ENCODE measurements around the gene LRRC4B. TPM values are rescaled to one million over a fixed set of nuclear protein-coding genes. Genes with fewer than 3 reads are reported as not detected.

The LRRC4B gene
- polyA plus RNA-seq, 1 of the 3 experiments (the other 2 are of a cell fraction) = 6.9 TPM

- DNase-seq = no peak
- Histone ChIP-seq H2AFZ (ENCODE audit: low read depth) (no peak overlapping the region), H3K4me1 (ENCODE audit: control insufficient read depth in 1 of 2, insufficient read depth in 2 of 2, low read depth in 1 of 2, low read length in 1 of 2) (peaks cover 0 to 12% of the 10 kb centered on the region in 2 experiments; a peak in 1 of 4 replicates), H3K79me2 (ENCODE audit: insufficient read depth) (no peaks in the 10 kb centered on the region), H3K36me3 (replicated peaks in 1 of 2; ENCODE audit: control insufficient read depth in 1 of 2, insufficient read depth in 2 of 2, low read length in 1 of 2) (no peaks in the 10 kb centered on the region), H3K9me2 (no peaks in the 10 kb centered on the region), H3K4me3 (ENCODE audit: low read depth in 2 of 2, low read length in 1 of 2) (no peak overlapping the region), H3K27ac (ENCODE audit: low read depth in 2 of 2, low read length in 1 of 2) (no peak overlapping the region), H3K27me3 (ENCODE audit: insufficient read depth) (no peaks in the 10 kb centered on the region), H3K9me3 (no peaks in the 10 kb centered on the region), H3F3A (replicated peaks; ENCODE audit: insufficient read depth) (no peaks in the 10 kb centered on the region), H4K20me1 (ENCODE audit: insufficient read depth) (no peaks in the 10 kb centered on the region), H3K4me2 (no peak overlapping the region), H3K9ac (no peak overlapping the region)
- POLR2A ChIA-PET = no interaction called here
- 67% methylated on average over 3 of the region's 21 CpGs for WGBS (ENCODE audit: low lambda C conversion rate)
- no peak for TF ChIP-seq YY1 (IDR thresholded peaks at IDR 0.05; ENCODE audit: low read depth)
- TF ChIP-seq FOXM1 (IDR thresholded peaks at IDR 0.05; ENCODE audit: low read depth) = no peak
- no peak for TF ChIP-seq GABPA (IDR thresholded peaks at IDR 0.05; ENCODE audit: low read depth)
- TF ChIP-seq, protein P1, sequence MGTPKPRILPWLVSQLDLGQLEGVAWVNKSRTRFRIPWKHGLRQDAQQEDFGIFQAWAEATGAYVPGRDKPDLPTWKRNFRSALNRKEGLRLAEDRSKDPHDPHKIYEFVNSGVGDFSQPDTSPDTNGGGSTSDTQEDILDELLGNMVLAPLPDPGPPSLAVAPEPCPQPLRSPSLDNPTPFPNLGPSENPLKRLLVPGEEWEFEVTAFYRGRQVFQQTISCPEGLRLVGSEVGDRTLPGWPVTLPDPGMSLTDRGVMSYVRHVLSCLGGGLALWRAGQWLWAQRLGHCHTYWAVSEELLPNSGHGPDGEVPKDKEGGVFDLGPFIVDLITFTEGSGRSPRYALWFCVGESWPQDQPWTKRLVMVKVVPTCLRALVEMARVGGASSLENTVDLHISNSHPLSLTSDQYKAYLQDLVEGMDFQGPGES (IDR thresholded peaks at IDR 0.05; ENCODE audit: low read depth, low read length) = no peak
- TF ChIP-seq JUND (IDR thresholded peaks at IDR 0.05) = no peak
- TF ChIP-seq RFX5 (IDR thresholded peaks at IDR 0.05; ENCODE audit: low read length) = no peak
- TF ChIP-seq MXI1 (IDR thresholded peaks at IDR 0.05; ENCODE audit: low read depth, low read length) = no peak
- TF ChIP-seq ZBTB33 (IDR thresholded peaks at IDR 0.05; ENCODE audit: borderline replicate concordance, low read depth) = no peak
- TF ChIP-seq USF1 (IDR thresholded peaks at IDR 0.05; ENCODE audit: borderline replicate concordance, low read depth) = no peak
- no peak for TF ChIP-seq SMC3 (IDR thresholded peaks at IDR 0.05; ENCODE audit: low read depth, low read length)
- CTCF ChIA-PET = interaction anchor here (10.5 kb wide), 1 partner anchor 15 kb away, joined by 170 read pairs; no protein-coding TSS in a partner anchor
These were observed 25.3 kb downstream of the LRRC4B start for GRCh38 chr19:50542943-50543342.

DNA sequence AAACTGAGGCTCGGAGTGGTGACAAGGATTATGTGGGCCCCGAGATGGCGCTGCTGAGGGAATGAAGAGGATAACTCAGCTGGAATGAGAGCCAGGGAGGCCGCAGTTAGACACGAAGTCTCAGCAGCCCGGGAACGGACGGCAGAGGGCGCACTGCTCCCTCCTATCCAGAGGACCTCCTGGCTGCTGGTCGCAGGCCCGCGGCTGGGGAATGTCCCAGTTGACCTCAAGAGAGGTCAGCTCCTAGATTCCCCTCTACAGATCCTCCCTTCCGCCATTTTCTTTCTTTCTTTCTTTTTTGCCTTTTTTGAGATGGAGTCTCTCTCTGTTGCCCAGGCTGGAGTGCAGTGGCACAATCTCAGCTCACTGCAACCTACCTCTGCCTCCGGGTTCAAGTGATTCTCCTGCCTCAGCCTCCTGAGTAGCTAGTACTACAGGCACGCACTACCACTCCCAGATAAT, 30.4 kb downstream of the LRRC4B start:
- Histone ChIP-seq H3K4me2 (no peak overlapping the region), H2AFZ (ENCODE audit: low read depth) (no peak overlapping the region), H4K20me1 (ENCODE audit: insufficient read depth) (no peaks in the 10 kb centered on the region), H3K9me2 (no peaks in the 10 kb centered on the region), H3K9ac (no peak overlapping the region), H3K4me1 (ENCODE audit: control insufficient read depth in 1 of 2, insufficient read depth in 2 of 2, low read depth in 1 of 2, low read length in 1 of 2) (peaks cover 0 to 3% of the 10 kb centered on the region in 2 experiments; a peak in 1 of 4 replicates), H3K27ac (ENCODE audit: low read depth in 2 of 2, low read length in 1 of 2) (no peak overlapping the region), H3F3A (replicated peaks; ENCODE audit: insufficient read depth) (no peaks in the 10 kb centered on the region), H3K4me3 (ENCODE audit: low read depth in 2 of 2, low read length in 1 of 2) (peak overlapping the region in 1 of 2 experiments; percentile 22; a peak in 1 of 4 replicates), H3K27me3 (ENCODE audit: insufficient read depth) (no peaks in the 10 kb centered on the region), H3K9me3 (no peaks in the 10 kb centered on the region; the same call in 1 of the 2 replicates), H3K36me3 (replicated peaks in 1 of 2; ENCODE audit: control insufficient read depth in 1 of 2, insufficient read depth in 2 of 2, low read length in 1 of 2) (peaks cover 0 to 11% of the 10 kb centered on the region in 2 experiments), H3K79me2 (ENCODE audit: insufficient read depth) (no peaks in the 10 kb centered on the region)
- WGBS (ENCODE audit: low lambda C conversion rate) = 21% methylated on average over 15 of the region's 15 CpGs
- CTCF ChIA-PET = interaction anchor here (0.6 to 10.5 kb wide), 44 partner anchors 8 to 384 kb away, joined by 3 to 170 read pairs (median 5); partner anchors contain the start of genes ASPDH, JOSD2 and NR1H2
- POLR2A ChIA-PET = interaction anchor here (0.6 to 1.2 kb wide), 2 partner anchors 9 to 32 kb away, joined by 4 read pairs; no protein-coding TSS in a partner anchor
- peak; percentile 93 for DNase-seq
- TF ChIP-seq TEAD4 (IDR thresholded peaks at IDR 0.05; ENCODE audit: borderline replicate concordance, insufficient read depth) (no peak), RFX5 (IDR thresholded peaks at IDR 0.05; ENCODE audit: low read length) (peak; percentile 67; the same call in 1 of the 2 replicates), CTCF (IDR thresholded peaks at IDR 0.05) (peak; percentile 87), SMC3 (IDR thresholded peaks at IDR 0.05; ENCODE audit: low read depth, low read length) (peak; percentile 81), CHD2 (IDR thresholded peaks at IDR 0.05; ENCODE audit: low read length, partially characterized antibody) (no peak), EZH2phosphoT487 (IDR thresholded peaks at IDR 0.05; ENCODE audit: borderline replicate concordance, low read depth) (no peak), MEF2A (IDR thresholded peaks at IDR 0.05; ENCODE audit: borderline replicate concordance, low read depth) (no peak), USF2 (IDR thresholded peaks at IDR 0.05; ENCODE audit: borderline replicate concordance, low read depth, low read length) (no peak), MXI1 (IDR thresholded peaks at IDR 0.05; ENCODE audit: low read depth, low read length) (no peak), FOXM1 (IDR thresholded peaks at IDR 0.05; ENCODE audit: low read depth) (no peak), NRF1 (IDR thresholded peaks at IDR 0.05; ENCODE audit: low read depth, low read length) (no peak), NFIC (IDR thresholded peaks at IDR 0.05; ENCODE audit: borderline replicate concordance) (no peak)
- TF ChIP-seq, protein P1 (IDR thresholded peaks at IDR 0.05; ENCODE audit: low read depth, low read length) = no peak

Data from SK-N-SH (cell line).